Measurements from ENCODE around the gene DIPK1A.

The DIPK1A gene

DNA sequence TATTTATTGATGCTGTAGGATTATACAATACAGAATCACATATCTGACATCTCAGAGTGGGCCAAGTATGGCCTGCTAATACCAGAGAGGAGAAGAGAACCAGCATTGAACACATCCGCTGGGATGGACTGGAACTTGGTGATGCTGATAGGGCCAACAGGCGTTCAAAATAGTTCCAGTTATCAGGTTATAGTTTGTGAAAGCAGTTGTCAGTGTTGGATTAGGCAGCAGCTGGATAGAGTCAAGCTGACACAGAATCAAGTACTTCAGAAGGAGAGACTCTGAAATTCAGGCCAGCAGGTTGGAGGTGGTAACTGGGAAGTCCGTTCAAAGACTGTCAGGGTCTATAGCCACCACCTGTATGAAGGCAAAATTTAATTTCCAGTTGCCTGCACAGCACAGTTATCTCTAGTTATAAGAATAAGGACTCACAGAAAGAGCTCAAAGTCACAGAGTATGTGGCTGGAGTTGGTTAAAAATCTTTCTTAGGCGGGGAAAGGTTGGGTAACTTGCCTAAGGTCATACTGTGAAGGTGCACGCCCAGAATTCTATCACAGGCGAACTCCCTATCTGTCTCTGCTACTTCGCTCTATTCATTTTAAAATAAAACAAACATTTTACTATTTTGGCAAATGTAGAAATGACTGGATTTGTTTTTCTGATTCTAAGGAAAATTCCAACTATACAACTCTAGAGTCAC lies 9.9 kb upstream of the DIPK1A start:
- TF ChIP-seq CTCF (IDR thresholded peaks at IDR 0.05): no peak
- no peak for DNase-seq (ENCODE audit: low spot score)
- no peak overlapping the region for H3K27ac ChIP-seq
- no peak overlapping the region for H3K4me3 ChIP-seq

DNA sequence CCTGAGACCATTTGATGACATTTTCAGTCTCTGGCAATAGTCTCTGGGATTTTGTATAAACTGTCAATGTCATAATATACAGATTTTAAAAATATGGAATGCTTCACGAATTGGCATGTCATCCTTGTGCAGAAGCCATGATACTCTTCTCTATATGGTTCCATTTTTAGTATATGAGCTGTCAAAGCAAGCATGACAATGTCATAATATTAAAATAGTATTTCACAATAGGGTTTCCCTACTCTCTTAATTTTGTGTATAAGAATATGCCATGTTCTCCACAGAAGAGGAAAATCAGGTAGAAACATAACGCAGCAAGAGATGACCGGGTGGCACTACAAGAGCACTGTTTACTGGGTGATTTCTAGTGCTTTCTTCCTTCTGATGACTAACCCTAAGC lies 8.3 kb upstream of the DIPK1A start:
- DNase-seq (ENCODE audit: low spot score): no peak
- no peak overlapping the region for H3K27ac ChIP-seq
- no peak overlapping the region for H3K4me3 ChIP-seq
- no peak for TF ChIP-seq CTCF (IDR thresholded peaks at IDR 0.05)

- H3K4me3 ChIP-seq: no peak overlapping the region
- TF ChIP-seq CTCF (IDR thresholded peaks at IDR 0.05): no peak
- no peak overlapping the region for H3K27ac ChIP-seq
- no peak for DNase-seq (ENCODE audit: low spot score)
These were observed 7.1 kb upstream of the DIPK1A start for GRCh38 chr1:92968138-92969032.

DNA sequence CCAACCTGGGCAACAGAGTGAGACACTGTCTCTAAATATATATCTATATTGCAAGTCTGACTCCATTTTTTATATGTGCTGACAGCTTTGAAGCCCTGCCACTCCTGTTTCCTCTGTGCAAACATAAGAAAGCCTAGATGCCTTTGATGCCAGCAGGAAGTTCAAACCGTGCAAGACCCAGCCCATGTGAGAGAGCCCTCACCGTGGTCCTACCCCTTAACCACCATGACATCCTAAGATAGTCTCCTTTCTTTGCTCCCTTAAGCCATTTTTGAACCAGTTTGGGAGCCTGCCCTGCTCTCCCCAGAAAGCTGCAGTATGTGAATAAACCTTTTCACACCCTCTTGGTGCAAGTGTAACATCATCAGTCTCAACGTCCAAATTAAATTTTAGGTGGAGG lies 3.7 kb upstream of the DIPK1A start:
- TF ChIP-seq CTCF (IDR thresholded peaks at IDR 0.05): no peak
- no peak for DNase-seq (ENCODE audit: low spot score)
- Histone ChIP-seq H3K4me3 (no peak overlapping the region), H3K27ac (no peak overlapping the region)

- H3K27ac ChIP-seq: no peak overlapping the region
- TF ChIP-seq CTCF (IDR thresholded peaks at IDR 0.05): no peak
- no peak overlapping the region for H3K4me3 ChIP-seq
- DNase-seq (ENCODE audit: low spot score): no peak
These were observed 3.1 kb upstream of the DIPK1A start for GRCh38 chr1:92964316-92964715.

DNA sequence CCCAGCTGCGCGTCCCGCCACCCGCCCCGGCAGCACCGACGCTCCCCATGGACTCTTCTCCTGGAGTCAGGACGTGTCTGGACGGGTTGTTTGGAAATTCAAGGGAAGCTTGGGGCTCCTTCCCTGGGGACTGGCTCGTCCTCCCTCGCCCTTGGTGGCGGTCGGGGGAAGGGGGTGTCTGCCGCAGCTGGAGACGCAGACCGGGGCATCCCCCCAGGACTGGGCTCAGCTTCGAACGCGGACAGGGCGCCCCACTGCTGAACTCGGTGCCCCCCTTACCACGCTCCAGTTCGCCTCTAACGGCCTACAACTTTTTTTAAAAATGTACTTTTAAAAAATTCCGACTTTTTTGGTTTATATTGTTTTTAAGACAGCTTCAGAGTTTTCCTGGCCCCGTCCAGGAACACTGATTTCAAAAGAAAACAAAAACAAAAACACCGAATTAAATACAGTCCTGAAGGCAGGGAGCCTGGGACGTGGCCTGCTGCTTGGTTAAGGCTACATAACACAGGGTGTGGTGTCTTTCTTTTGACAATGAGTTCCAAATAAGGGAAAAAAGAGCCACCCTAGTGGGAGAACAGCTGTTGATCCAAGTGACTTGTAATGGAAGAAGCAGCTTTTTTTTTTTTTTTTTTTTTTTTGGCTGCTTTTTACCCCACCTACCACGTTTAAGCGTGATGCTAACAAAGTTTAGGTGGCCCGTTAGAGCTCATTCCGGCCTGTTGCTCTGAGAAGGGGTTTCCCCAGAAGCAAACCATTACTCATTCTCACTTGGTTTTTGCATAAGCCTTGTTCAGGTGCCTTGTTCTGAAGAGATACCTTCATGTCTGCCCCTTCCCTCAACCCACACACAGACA lies 862 bp upstream of the DIPK1A start:
- DNase-seq (ENCODE audit: low spot score): no peak
- Histone ChIP-seq H3K27ac (peak overlapping the region; percentile 96 to 97), H3K4me3 (peak overlapping the region; percentile 95)
- no peak for TF ChIP-seq CTCF (IDR thresholded peaks at IDR 0.05)

Data from coronary artery (tissue), 2 donors.